ENCODE data around the gene IL1RN. TPM values are rescaled to one million over a fixed set of nuclear protein-coding genes. Genes with fewer than 3 reads are reported as not detected.
A peak's percentile ranks its signal among the peaks of the same experiment; 100 is the strongest.

Gene IL1RN
- total RNA-seq, 2 donors from 2014 or later: 1.6 to 2.1 TPM

DNA sequence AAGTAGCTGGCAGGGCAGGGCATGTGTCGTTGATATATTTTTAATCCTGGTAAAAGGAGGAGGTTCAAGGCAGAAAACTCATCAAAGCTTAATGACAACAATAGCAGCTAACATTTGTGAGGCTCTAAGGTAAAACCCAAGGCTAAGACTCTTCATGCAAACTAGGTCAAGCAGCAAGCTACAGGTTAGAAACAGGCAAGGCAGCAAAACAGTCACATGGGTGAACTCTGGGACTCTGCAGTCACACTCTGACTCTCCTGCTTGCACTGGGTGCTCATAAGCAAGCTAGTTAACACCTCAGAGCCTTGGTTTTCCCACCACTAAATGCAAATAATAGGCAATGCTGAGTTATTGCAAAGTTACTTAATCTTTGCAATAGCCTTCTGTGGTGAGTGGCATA lies 7.9 kb downstream of the IL1RN start:
- Mint-ChIP-seq H3K27ac (no peak overlapping the region), H3K9me3 (no peaks in the 10 kb centered on the region), H3K36me3 (no peaks in the 10 kb centered on the region)
- no peak for DNase-seq (ENCODE audit: low spot score in 2 of 2)
- no peak for ATAC-seq

DNA sequence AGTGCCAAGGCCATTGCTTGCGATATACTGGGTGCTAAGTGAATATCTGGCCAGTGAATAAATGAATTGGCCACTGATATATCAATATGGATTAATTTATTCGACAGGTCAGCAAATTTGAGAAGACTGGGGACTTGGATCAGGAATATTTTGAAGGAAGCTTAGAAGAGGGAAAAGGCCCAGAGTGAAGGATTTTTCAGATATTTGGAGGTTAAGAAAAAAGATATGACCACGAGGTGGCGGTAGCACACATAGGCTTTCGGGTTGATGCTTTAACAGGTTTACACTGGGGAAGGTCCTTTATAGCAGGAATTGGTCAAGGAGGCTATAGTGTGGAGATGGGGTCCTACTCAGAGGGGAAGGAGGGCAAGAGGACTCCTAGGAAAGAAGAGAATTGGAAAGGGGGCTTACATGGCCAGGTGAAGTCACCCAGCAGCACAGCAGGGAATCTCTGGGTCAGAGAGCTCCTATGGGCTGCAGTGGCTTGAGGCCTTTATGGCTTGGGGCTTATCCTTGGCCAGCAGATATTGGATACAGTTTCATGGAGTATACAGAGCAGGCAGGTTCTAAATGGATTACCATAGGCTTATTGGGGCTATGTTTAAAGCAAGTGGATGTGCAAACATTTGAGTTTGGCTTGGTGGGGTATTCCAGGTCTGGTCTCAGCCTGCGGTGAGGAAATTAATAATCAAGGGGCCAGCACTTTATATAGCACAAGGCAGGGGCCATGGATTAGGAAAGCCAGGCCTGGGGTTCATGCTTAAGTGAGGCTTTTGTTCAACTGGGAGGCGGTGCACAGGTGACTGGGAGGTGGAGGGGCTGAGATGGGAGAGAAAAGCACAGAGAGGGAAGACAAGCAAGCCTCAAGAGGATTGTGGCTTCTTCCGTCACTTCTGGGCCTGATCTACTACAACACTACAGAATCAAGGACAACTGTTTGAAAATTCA lies 9.7 kb downstream of the IL1RN start:
- no peaks in the 10 kb centered on the region for H3K36me3 Mint-ChIP-seq
- peak; percentile 34 to 43 for ATAC-seq
- peak in 1 of 2 donors; percentile 51 for DNase-seq (ENCODE audit: low spot score in 2 of 2)
- H3K27ac Mint-ChIP-seq: no peak overlapping the region
- H3K9me3 Mint-ChIP-seq: no peaks in the 10 kb centered on the region

DNA sequence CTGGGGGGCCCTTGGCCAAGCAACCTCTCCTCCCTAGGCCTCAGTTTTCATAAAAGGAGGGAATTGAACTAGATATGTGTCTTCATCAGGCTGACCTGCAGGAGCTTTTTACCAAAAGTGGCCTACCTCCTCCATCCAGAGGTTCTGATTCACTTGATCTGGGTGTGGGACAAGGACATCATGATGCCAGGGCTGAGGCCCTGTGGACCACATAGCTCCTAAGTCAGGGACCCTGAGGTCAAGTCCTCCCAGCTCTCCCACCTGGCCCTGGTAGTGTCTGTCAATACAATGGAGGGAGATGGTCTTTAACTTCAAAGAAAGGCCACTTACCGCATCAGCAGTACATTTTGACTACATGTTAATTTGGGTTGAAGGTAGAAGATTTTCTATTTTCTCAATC lies 10.4 kb downstream of the IL1RN start:
- DNase-seq (ENCODE audit: low spot score in 2 of 2): no peak
- Mint-ChIP-seq H3K36me3 (no peaks in the 10 kb centered on the region), H3K27ac (peak overlapping the region in 1 of 2 donors; percentile 22), H3K9me3 (no peaks in the 10 kb centered on the region)
- ATAC-seq: no peak

- peak overlapping the region in 1 of 2 donors; percentile 22 for H3K27ac Mint-ChIP-seq
- H3K36me3 Mint-ChIP-seq: no peaks in the 10 kb centered on the region
- DNase-seq (ENCODE audit: low spot score in 2 of 2) (peak in 1 of 2 donors; percentile 75), ATAC-seq (peak; percentile 81)
- no peaks in the 10 kb centered on the region for H3K9me3 Mint-ChIP-seq
These were observed 11.3 kb downstream of the IL1RN start for GRCh38 chr2:113138428-113139322.

- H3K36me3 Mint-ChIP-seq: no peaks in the 10 kb centered on the region
- H3K27ac Mint-ChIP-seq: no peak overlapping the region
- H3K9me3 Mint-ChIP-seq: no peaks in the 10 kb centered on the region
- ATAC-seq (no peak), DNase-seq (ENCODE audit: low spot score in 2 of 2) (no peak)
These were observed 14.1 kb downstream of the IL1RN start for GRCh38 chr2:113141451-113141850.

GRCh38 chr2:113142290-113142689 lies 14.9 kb downstream of the IL1RN start:
- no peaks in the 10 kb centered on the region for H3K36me3 Mint-ChIP-seq
- H3K9me3 Mint-ChIP-seq: no peaks in the 10 kb centered on the region
- no peak overlapping the region for H3K27ac Mint-ChIP-seq
- DNase-seq (ENCODE audit: low spot score in 2 of 2) (no peak), ATAC-seq (no peak)

DNA sequence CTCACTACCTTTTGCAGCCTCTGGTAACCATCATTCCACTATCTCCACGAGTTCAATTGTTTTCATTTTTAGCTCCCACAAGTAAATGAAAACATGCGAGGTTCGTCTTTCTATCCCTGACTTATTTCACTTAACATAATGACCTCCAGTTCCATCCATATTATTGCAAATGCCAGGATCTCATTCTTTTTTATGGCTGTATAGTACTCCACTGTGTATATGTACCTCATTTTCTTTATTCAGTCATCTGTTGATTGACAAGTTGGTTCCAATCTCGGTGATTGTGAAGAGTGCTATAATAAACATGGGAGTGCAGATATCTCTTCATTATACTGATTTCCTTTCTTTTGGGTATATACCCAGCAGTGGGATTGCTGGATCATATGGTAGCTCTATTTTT lies 16.9 kb downstream of the IL1RN start:
- DNase-seq (ENCODE audit: low spot score in 2 of 2) (no peak), ATAC-seq (no peak)
- Mint-ChIP-seq H3K36me3 (no peaks in the 10 kb centered on the region), H3K27ac (no peak overlapping the region), H3K9me3 (no peaks in the 10 kb centered on the region)

DNA sequence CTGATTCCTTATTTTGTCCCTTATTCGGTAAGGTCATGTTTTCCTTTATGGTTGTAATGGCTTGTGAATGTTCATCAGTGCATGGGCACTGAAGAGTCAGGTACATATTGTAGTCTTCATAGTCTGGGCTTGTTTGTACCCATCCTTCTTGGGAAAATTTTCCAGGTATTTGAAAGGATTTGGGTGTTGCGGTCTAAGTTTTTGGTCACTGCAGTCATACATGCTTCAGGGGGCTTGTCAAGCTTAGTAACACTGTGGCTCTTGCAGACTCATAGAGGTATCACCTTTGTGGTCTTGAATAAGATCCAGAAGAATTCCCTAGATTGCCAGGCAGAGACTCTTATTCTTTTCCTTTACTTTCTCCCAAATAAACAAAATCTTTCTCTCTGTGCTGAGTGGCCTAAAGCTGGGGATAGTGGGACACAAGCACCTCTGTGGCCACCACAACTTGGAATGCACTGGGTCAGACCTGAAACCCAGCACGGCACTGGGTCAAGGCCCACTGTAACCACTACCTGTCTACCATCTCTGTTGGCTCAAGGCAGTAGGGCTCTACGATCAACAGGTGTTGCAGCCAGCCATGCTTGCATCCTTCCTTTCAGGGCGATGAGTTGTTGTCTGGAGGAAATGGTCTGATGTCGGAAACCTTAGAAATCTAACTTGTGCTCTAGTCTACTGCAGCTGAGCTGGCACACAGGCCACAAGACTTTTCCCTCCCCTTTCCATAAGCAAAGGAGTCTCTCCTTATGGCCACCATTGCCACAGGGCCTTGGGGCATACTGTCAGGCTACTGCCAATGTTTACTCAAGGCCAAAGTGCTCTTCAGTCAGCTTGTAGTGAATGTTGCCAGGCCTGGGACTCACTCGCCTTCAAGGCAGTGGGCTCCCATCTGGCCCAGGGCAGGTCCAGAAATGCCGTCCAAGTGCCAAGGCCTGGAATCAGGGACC lies 21.5 kb downstream of the IL1RN start:
- Mint-ChIP-seq H3K9me3 (no peaks in the 10 kb centered on the region), H3K36me3 (no peaks in the 10 kb centered on the region)
- DNase-seq (ENCODE audit: low spot score in 2 of 2): no peak

DNA sequence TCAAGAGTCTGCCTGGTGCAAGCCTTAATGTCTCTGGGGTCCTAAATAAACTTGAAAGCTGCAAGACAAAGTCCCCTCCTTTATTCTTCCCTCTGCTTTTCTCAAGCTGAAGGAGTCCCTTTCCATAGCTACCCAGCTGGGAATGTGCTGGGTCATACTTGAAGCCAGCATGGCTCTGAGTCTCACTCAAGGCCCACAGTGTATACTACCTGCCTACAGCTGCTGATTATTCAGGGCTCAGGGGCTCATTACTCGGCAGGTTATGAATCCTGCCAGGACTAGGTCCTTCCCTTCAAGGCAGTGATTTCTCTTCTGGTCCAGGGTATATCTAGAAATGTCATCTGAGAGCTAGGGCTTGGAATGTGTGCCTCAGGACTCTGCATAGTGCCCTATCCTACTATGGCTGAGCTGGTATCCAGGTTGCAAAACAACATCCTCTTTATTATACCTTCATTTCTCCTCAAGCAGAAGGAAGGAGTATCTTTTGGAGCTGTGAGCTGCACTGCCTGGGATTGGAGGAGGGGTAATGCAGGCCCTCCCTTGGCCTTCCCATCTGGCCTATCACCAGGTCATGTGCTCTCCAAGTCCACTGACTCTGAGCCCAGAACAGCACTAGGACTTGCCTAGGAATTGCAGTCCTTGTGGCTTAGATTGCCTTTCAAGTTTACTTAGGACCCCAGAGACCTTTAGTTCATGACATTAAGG lies 22.3 kb downstream of the IL1RN start:
- Mint-ChIP-seq H3K27ac (peak overlapping the region; percentile 14 to 24), H3K9me3 (no peaks in the 10 kb centered on the region), H3K36me3 (no peaks in the 10 kb centered on the region)
- no peak for DNase-seq (ENCODE audit: low spot score in 2 of 2)
- ATAC-seq: no peak

More for the DNA sequence above, 21.5 kb downstream of the IL1RN start:
- H3K27ac Mint-ChIP-seq: peak overlapping the region in 1 of 2 donors; percentile 14
- no peak for ATAC-seq

DNA sequence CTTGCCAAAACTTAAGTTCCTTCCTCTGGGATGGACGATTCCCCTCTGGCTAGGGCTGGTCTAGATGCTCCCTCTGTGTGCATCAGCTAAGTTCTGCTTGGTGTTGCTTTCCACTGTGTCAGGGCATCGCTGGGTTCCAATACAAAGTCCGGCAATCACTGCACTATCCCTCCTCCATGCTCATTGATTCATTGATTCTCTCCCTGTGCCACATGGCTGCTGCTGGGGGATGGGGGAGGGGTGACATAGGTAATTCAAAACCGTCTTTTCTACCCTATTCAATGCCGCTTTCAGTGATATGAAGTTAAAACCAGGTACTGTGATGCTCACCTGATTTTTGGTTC lies 22.8 kb downstream of the IL1RN start:
- no peak for DNase-seq (ENCODE audit: low spot score in 2 of 2)
- H3K27ac Mint-ChIP-seq: no peak overlapping the region
- no peak for ATAC-seq
- no peaks in the 10 kb centered on the region for H3K9me3 Mint-ChIP-seq
- no peaks in the 10 kb centered on the region for H3K36me3 Mint-ChIP-seq

DNA sequence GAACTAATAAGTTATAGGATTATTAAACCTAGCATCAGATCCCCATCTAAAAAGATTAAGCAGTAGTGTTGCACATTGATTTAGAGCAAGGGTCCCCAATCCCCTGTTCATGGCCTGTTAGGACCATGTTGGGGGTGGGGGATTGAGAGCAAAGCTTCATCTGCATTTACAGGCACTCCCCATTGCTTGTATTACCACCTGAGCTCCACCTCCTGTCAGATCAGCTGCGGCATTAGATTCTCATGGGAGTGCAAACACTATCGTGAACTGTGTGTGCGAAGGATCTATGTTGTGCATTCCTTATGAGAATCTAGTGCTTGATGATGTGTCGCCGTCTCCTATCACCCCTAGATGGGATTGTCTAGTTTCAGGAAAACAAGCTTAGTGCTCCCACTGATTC lies 27.9 kb downstream of the IL1RN start:
- Mint-ChIP-seq H3K9me3 (no peaks in the 10 kb centered on the region), H3K27ac (no peak overlapping the region), H3K36me3 (peaks cover 4 to 5% of the 10 kb centered on the region in 2 donors)
- DNase-seq (ENCODE audit: low spot score in 2 of 2) (no peak), ATAC-seq (no peak)

DNA sequence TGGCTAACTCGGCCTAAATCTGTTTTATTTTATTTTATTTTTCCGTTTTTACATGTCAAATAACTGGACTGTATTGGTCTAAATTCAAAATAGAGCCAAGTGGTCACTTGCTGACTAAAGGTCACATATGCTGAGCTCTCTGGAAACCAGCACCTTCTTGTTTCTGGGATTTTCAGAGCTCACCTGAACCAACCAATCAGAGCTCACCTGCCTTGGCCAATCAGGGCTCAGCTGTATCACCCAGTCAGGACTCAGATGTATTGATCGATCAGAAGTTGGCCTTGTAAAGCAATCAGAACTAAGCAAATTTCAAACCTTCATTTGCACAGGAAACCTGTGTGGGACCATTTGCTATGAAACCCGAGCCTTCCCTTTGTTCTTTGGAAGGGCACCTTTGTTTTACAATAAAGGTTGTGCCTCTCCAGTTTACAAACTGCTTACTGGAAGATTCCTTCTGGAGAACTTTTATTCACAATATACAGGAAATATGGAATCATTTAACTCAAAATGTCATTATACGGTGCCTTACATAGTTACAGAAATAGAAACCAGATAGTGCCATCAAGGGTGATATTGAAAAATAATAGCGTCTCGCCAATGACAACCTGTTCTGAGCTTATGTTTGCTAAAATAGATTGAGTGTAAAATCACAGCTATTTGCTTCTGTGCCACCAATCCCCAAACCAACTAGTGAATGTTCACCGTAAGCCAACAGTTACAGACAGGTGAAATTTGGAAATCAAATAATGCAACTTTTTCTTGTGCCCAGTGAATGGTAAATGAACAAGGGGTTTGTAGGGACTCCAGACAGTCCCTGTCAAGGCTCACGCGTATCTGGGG lies 29.1 kb downstream of the IL1RN start:
- H3K9me3 Mint-ChIP-seq: no peaks in the 10 kb centered on the region
- no peak for DNase-seq (ENCODE audit: low spot score in 2 of 2)
- ATAC-seq: peak; percentile 43 to 62
- H3K36me3 Mint-ChIP-seq: peaks cover 4 to 5% of the 10 kb centered on the region in 2 donors
- peak overlapping the region in 1 of 2 donors; percentile 79 for H3K27ac Mint-ChIP-seq

- Mint-ChIP-seq H3K27ac (peak overlapping the region in 1 of 2 donors; percentile 89), H3K9me3 (no peaks in the 10 kb centered on the region), H3K36me3 (peaks cover 4 to 5% of the 10 kb centered on the region in 2 donors)
- peak in 1 of 2 donors; percentile 46 for DNase-seq (ENCODE audit: low spot score in 2 of 2)
- ATAC-seq: peak; percentile 76 to 77
These were observed 29.9 kb downstream of the IL1RN start for GRCh38 chr2:113157118-113157896.
